H1 (cell line): ENCODE measurements around the gene KRT1. TPM values are rescaled to one million over a fixed set of nuclear protein-coding genes. Genes with fewer than 3 reads are reported as not detected.
A peak's percentile ranks its signal among the peaks of the same experiment; 100 is the strongest.

Experiments used
- CTCF ChIA-PET: fragments of 300-600 bp; sonication (Branson Sonifier 250); formaldehyde crosslinking; loops from one replicate; lab custom pipeline; 2021; ENCODE audit not compliant: partially characterized antibody; lab: Charles Lee
- POLR2A ChIA-PET: fragments of 300-600 bp; sonication (Branson Sonifier 250); formaldehyde crosslinking; loops from one replicate; lab custom pipeline; 2021; ENCODE audit warnings: inconsistent platforms; ENCODE audit not compliant: partially characterized antibody; lab: Charles Lee
- DNase-seq, 2 experiments: peaks; one replicate each; pipeline versions ENCODE4 v3.0.0 to v3.0.0-alpha.2; 2010 to 2022; ENCODE audit warnings: low spot score in 2 of 2, low read depth in 1 of 2, mixed read lengths in 1 of 2
- FAIRE-seq: peaks from 2 replicates; lab custom pipeline; 2011; peaks lifted over from hg19 to GRCh38; lab: Jason Lieb, UNC
- H2AFZ ChIP-seq: 2 replicates; pipeline ENCODE4 v1.8.1; 2012; ENCODE audit warnings: low read length, inconsistent platforms
- H2AK5ac ChIP-seq: 2 replicates; pipeline ENCODE4 v1.6.1; 2013; ENCODE audit warnings: low read depth, low read length
- H2BK120ac ChIP-seq: replicated peaks from 2 replicates; pipeline ENCODE3; 2013; ENCODE audit warnings: low read depth, low read length, inconsistent platforms
- H2BK12ac ChIP-seq: 2 replicates; pipeline ENCODE4 v1.6.1; 2013; ENCODE audit warnings: low read depth, low read length
- H2BK15ac ChIP-seq: 2 replicates; pipeline ENCODE4 v1.6.1; 2013; ENCODE audit warnings: low read length
- H2BK20ac ChIP-seq: 2 replicates; pipeline ENCODE4 v1.6.1; 2013; ENCODE audit warnings: low read length
- H2BK5ac ChIP-seq: 2 replicates; pipeline ENCODE4 v1.6.1; 2013; ENCODE audit warnings: low read depth, low read length
- H3K14ac ChIP-seq: 2 replicates; pipeline ENCODE4 v1.6.1; 2013; ENCODE audit warnings: inconsistent platforms; ENCODE audit not compliant: insufficient read length
- H3K18ac ChIP-seq: 2 replicates; pipeline ENCODE4 v1.6.1; 2013; ENCODE audit warnings: low read length; ENCODE audit errors: extremely low read depth
- H3K23ac ChIP-seq: 2 replicates; pipeline ENCODE4 v1.6.1; 2013; ENCODE audit warnings: inconsistent platforms; ENCODE audit not compliant: insufficient read length
- H3K23me2 ChIP-seq: 2 replicates; pipeline ENCODE4 v1.6.1; 2013; ENCODE audit warnings: low read depth, low read length
- H3K27ac ChIP-seq: 2 replicates; pipeline ENCODE4 v1.6.1; 2011; ENCODE audit warnings: low read depth, low read length, inconsistent platforms
- H3K27me3 ChIP-seq, 4 experiments: replicated peaks in 1 of 4; 1 replicate in 1 of 4; 2 replicates in 3 of 4; pipeline versions ENCODE4 v1.6.1 to v1.8.1; 2011 to 2013; ENCODE audit warnings: low read length in 3 of 4, mild to moderate bottlenecking in 3 of 4, inconsistent platforms in 2 of 4, mixed read lengths in 2 of 4, moderate library complexity in 1 of 4; ENCODE audit not compliant: control insufficient read depth in 3 of 4, insufficient read depth in 3 of 4; ENCODE audit errors: extremely low read depth in 1 of 4
- H3K36me3 ChIP-seq, 4 experiments: 2 replicates each; pipeline versions ENCODE4 v1.6.1 to v1.8.1; 2011 to 2013; ENCODE audit warnings: mild to moderate bottlenecking in 4 of 4, low read length in 3 of 4, moderate library complexity in 2 of 4, control low read depth in 1 of 4, inconsistent platforms in 1 of 4; ENCODE audit not compliant: insufficient read depth in 4 of 4, control insufficient read depth in 2 of 4
- H3K4ac ChIP-seq: replicated peaks from 2 replicates; pipeline ENCODE3; 2013; ENCODE audit warnings: low read length, low read depth, mixed read lengths, inconsistent platforms; ENCODE audit not compliant: insufficient read length
- H3K4me1 ChIP-seq, 4 experiments: replicated peaks in 1 of 4; 1 replicate in 1 of 4; 2 replicates in 3 of 4; pipeline versions ENCODE4 v1.6.1 to v1.8.1; 2011 to 2013; ENCODE audit warnings: low read length in 3 of 4, inconsistent platforms in 2 of 4, mixed read lengths in 1 of 4; ENCODE audit not compliant: insufficient read depth in 4 of 4, control insufficient read depth in 3 of 4
- H3K4me2 ChIP-seq, 2 experiments: 2 replicates each; pipeline versions ENCODE4 v1.6.1 to v1.8.1; 2011 to 2013; ENCODE audit warnings: low read depth in 2 of 2, low read length in 2 of 2, control low read depth in 1 of 2, inconsistent platforms in 1 of 2, mild to moderate bottlenecking in 1 of 2; ENCODE audit not compliant: insufficient read depth in 1 of 2
- H3K4me3 ChIP-seq, 4 experiments: fragments of 200-600, 300-600 bp in 1 of 4; sonication (generic), shearing (Covaris generic), sonication (Bioruptor Twin) in 1 of 4; 2 replicates each; pipeline versions ENCODE4 v1.5.1 to v1.8.1; 2011 to 2016; ENCODE audit warnings: low read length in 4 of 4, low read depth in 3 of 4, control low read depth in 2 of 4, inconsistent platforms in 2 of 4, mild to moderate bottlenecking in 2 of 4, mixed read lengths in 1 of 4, moderate library complexity in 1 of 4; ENCODE audit not compliant: insufficient read depth in 2 of 4; ENCODE audit errors: extremely low read depth in 1 of 4
- H3K56ac ChIP-seq: replicated peaks from 2 replicates; pipeline ENCODE3; 2013; ENCODE audit warnings: low read depth, mild to moderate bottlenecking, mixed read lengths, low read length, inconsistent platforms; ENCODE audit not compliant: insufficient read length
- H3K79me1 ChIP-seq: 2 replicates; pipeline ENCODE4 v1.6.1; 2013; ENCODE audit warnings: low read depth, low read length, control low read depth
- H3K79me2 ChIP-seq, 2 experiments: 2 replicates each; pipeline versions ENCODE4 v1.6.1 to v1.8.1; 2012 to 2013; ENCODE audit warnings: low read length in 2 of 2, mild to moderate bottlenecking in 2 of 2, inconsistent platforms in 1 of 2; ENCODE audit not compliant: insufficient read depth in 2 of 2, control insufficient read depth in 1 of 2
- H3K9ac ChIP-seq, 4 experiments: replicated peaks in 1 of 4; 1 replicate in 1 of 4; 2 replicates in 3 of 4; pipeline versions ENCODE4 v1.6.1 to v1.8.1; 2011 to 2013; ENCODE audit warnings: low read depth in 3 of 4, low read length in 3 of 4, control low read depth in 2 of 4, mild to moderate bottlenecking in 2 of 4, moderate library complexity in 2 of 4, inconsistent platforms in 1 of 4; ENCODE audit errors: extremely low read depth in 1 of 4
- H3K9me3 ChIP-seq, 2 experiments: 2 replicates each; pipeline versions ENCODE4 v1.6.1 to v1.8.1; 2012 to 2013; ENCODE audit warnings: mild to moderate bottlenecking in 2 of 2, moderate library complexity in 2 of 2, control low read depth in 1 of 2, inconsistent platforms in 1 of 2, low read depth in 1 of 2, low read length in 1 of 2, mixed read lengths in 1 of 2; ENCODE audit not compliant: insufficient read depth in 2 of 2
- H4K20me1 ChIP-seq, 2 experiments: replicated peaks in 1 of 2; 2 replicates each; pipeline versions ENCODE3 to v1.8.1; 2011 to 2013; ENCODE audit warnings: inconsistent platforms in 2 of 2, low read length in 2 of 2, mild to moderate bottlenecking in 1 of 2; ENCODE audit not compliant: insufficient read depth in 2 of 2, control insufficient read depth in 1 of 2
- H4K5ac ChIP-seq: 2 replicates; pipeline ENCODE4 v1.6.1; 2013; ENCODE audit warnings: low read length, low read depth, mixed read lengths, inconsistent platforms; ENCODE audit not compliant: insufficient read length
- H4K8ac ChIP-seq: 2 replicates; pipeline ENCODE4 v1.8.0; 2013; ENCODE audit warnings: mild to moderate bottlenecking, moderate library complexity, low read length, inconsistent platforms; ENCODE audit not compliant: insufficient read depth; ENCODE audit errors: extremely low read depth
- H4K91ac ChIP-seq: replicated peaks from 2 replicates; pipeline ENCODE3; 2013; ENCODE audit warnings: low read length, mixed read lengths, inconsistent platforms; ENCODE audit not compliant: insufficient read length
- WGBS, 2 experiments: shearing (Covaris generic) in 1 of 2; methylation state at CpG; one replicate each; pipeline versions ENCODE4 v1.1.6 to v1.1.7; 2013 to 2015; ENCODE audit warnings: low lambda C conversion rate in 2 of 2, mixed read lengths in 2 of 2, inconsistent platforms in 1 of 2, low coverage in 1 of 2, missing lambda C conversion rate in 1 of 2; ENCODE audit not compliant: insufficient replicate concordance in 2 of 2, insufficient coverage in 1 of 2, insufficient read length in 1 of 2; ENCODE audit errors: extremely low coverage in 1 of 2, missing lambda C conversion rate in 1 of 2; 5-methylcytosine and 5-hydroxymethylcytosine counted together
- polyA plus RNA-seq, 7 experiments: library from polyadenylated mRNA; depleted of rRNA in 3 of 7; stranded (reverse) in 5 of 7; unstranded in 2 of 7; fragments of >200 nt in 5 of 7; fragments of 200-250 nt in 2 of 7; gene quantifications; 1 replicate in 5 of 7; 2 replicates in 1 of 7; 4 replicates in 1 of 7; pipeline versions ENCODE4 v1.2.1 to v1.2.3, GENCODE V29; 2011 to 2013; ENCODE audit warnings: missing spikeins in 2 of 7, mixed read lengths in 2 of 7
- total RNA-seq: library from RNA; stranded (reverse); fragmentation: NEBNext Ultra II Directional; extraction: Animal tissue kit (Norgen Biotek cat#: 25700); gene quantifications from 2 replicates; pipeline ENCODE4 v1.2.1, GENCODE V29; 2021

The KRT1 gene
- total and polyA plus RNA-seq, 2 of the 8 experiments (the other 6 are each of a cell fraction or from before 2014, with no cell fraction given) = not detected

DNA sequence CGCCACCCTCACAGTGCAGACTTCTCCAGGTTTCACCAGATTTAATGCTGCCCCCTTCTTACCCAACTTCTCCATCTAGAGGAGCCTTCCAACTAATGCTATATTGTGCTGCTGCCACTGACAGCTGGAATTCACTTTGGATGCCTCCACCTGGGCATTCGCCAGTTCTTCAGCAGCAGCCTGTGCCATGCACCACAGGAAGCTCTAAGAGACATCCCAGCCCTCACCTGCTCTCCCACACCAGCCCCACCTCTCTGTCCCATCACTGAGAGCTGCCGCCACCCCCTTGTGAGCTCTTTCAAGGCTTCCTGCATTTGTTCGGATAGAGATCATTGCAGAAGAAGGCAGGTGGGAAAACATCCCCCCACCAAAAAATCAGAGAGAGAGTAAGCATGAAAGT, 23.6 kb downstream of the KRT1 start:
- H4K20me1 ChIP-seq = no peaks in the 10 kb centered on the region
- no peak overlapping the region for H2BK120ac ChIP-seq
- DNase-seq (no peak), FAIRE-seq (no peak)
- no peaks in the 10 kb centered on the region for H3K27me3 ChIP-seq
- H2AFZ ChIP-seq = no peak overlapping the region
- H3K4me2 ChIP-seq = no peak overlapping the region
- WGBS, 2 experiments = 78% methylated on average over 4 of the region's 4 CpGs; no CpG with 5 or more reads in 1 of the 2 experiments
- H2AK5ac ChIP-seq = no peak overlapping the region
- H3K9me3 ChIP-seq = peaks cover 0 to 5% of the 10 kb centered on the region in 2 experiments; a peak in 1 of 4 replicates
- no peak overlapping the region for H4K5ac ChIP-seq
- no peaks in the 10 kb centered on the region for H3K79me2 ChIP-seq
- H2BK5ac ChIP-seq = no peak overlapping the region
- H3K56ac ChIP-seq = no peak overlapping the region
- POLR2A ChIA-PET = no interaction called here
- H2BK12ac ChIP-seq = no peak overlapping the region
- no peaks in the 10 kb centered on the region for H3K23me2 ChIP-seq
- no peak overlapping the region for H3K4ac ChIP-seq
- no peak overlapping the region for H4K91ac ChIP-seq
- H2BK20ac ChIP-seq = no peak overlapping the region
- H3K14ac ChIP-seq = no peak overlapping the region
- CTCF ChIA-PET = interaction anchor here (0.8 to 3.9 kb wide), 10 partner anchors 9 to 330 kb away, joined by 3 to 18 read pairs (median 4); partner anchors contain the start of genes KRT5 and KRT72
- H3K18ac ChIP-seq = no peak overlapping the region
- no peak overlapping the region for H3K9ac ChIP-seq
- no peak overlapping the region for H3K23ac ChIP-seq
- no peak overlapping the region for H2BK15ac ChIP-seq
- no peak overlapping the region for H3K4me3 ChIP-seq
- no peaks in the 10 kb centered on the region for H3K79me1 ChIP-seq
- H3K4me1 ChIP-seq = no peaks in the 10 kb centered on the region
- no peaks in the 10 kb centered on the region for H3K36me3 ChIP-seq
- peak overlapping the region; percentile 37; the same call in 1 of the 2 replicates for H4K8ac ChIP-seq
- no peak overlapping the region for H3K27ac ChIP-seq
